Mucosa of stomach (tissue), 1 donor: Measurements from ENCODE around the gene CR1.
"Not testable (repeated sequence)": the region's sequence is repeated elsewhere in the genome, so short reads cannot be mapped to it uniquely, and the experiment has no call there.

Source experiments
- H3K27me3 ChIP-seq: one replicate; pipeline ENCODE4 v1.7.0; 2013; ENCODE audit warnings: mild to moderate bottlenecking, low read length; ENCODE audit not compliant: control insufficient read depth, insufficient read depth
- H3K36me3 ChIP-seq: one replicate; pipeline ENCODE4 v1.7.0; 2013; ENCODE audit warnings: low read length; ENCODE audit not compliant: control insufficient read depth, insufficient read depth
- H3K4me1 ChIP-seq: one replicate; pipeline ENCODE4 v1.7.0; 2013; ENCODE audit warnings: mild to moderate bottlenecking, low read length; ENCODE audit not compliant: control insufficient read depth, insufficient read depth
- H3K4me3 ChIP-seq: one replicate; pipeline ENCODE4 v1.7.0; 2013; ENCODE audit warnings: low read length
- H3K9ac ChIP-seq: one replicate; pipeline ENCODE4 v1.7.0; 2013; ENCODE audit warnings: mild to moderate bottlenecking, low read length, moderate library complexity
- H3K9me3 ChIP-seq: one replicate; pipeline ENCODE4 v1.7.0; 2013; ENCODE audit warnings: mild to moderate bottlenecking, low read length, moderate library complexity; ENCODE audit not compliant: control insufficient read depth
- donor health status: Pancreatic carcinoma.

Gene CR1

GRCh38 chr1:207670192-207670591 lies 174.2 kb downstream of the CR1 start:
- Histone ChIP-seq H3K27me3 (peaks cover 46% of the 10 kb centered on the region), H3K4me3 (no peak overlapping the region)

GRCh38 chr1:207670997-207671396 lies 175.0 kb downstream of the CR1 start:
- Histone ChIP-seq H3K9me3 (no peaks in the 10 kb centered on the region), H3K4me1 (no peaks in the 10 kb centered on the region), H3K27me3 (peaks cover 46% of the 10 kb centered on the region), H3K4me3 (no peak overlapping the region), H3K36me3 (no peaks in the 10 kb centered on the region), H3K9ac (no peak overlapping the region)

More at GRCh38 chr1:207670192-207670591, 174.2 kb downstream of the CR1 start:
- H3K9me3 ChIP-seq, result no peaks in the 10 kb centered on the region
- H3K4me1 ChIP-seq, result no peaks in the 10 kb centered on the region
- no peak overlapping the region for H3K9ac ChIP-seq
- H3K36me3 ChIP-seq, result no peaks in the 10 kb centered on the region

GRCh38 chr1:207672522-207673130 lies 176.7 kb downstream of the CR1 start:
- Histone ChIP-seq H3K9ac (no peak overlapping the region), H3K9me3 (no peaks in the 10 kb centered on the region), H3K27me3 (peaks cover 36% of the 10 kb centered on the region), H3K36me3 (no peaks in the 10 kb centered on the region), H3K4me1 (no peaks in the 10 kb centered on the region), H3K4me3 (no peak overlapping the region)

- Histone ChIP-seq H3K9ac (no peak overlapping the region), H3K36me3 (no peaks in the 10 kb centered on the region)
Observed at GRCh38 chr1:207673399-207673798, 177.4 kb downstream of the CR1 start.

GRCh38 chr1:207676153-207676552 lies 180.2 kb downstream of the CR1 start:
- Histone ChIP-seq H3K27me3 (peaks cover 4% of the 10 kb centered on the region), H3K4me1 (no peaks in the 10 kb centered on the region), H3K9ac (no peak overlapping the region), H3K4me3 (no peak overlapping the region), H3K9me3 (no peaks in the 10 kb centered on the region), H3K36me3 (no peaks in the 10 kb centered on the region)

More at GRCh38 chr1:207673399-207673798, 177.4 kb downstream of the CR1 start:
- no peak overlapping the region for H3K4me3 ChIP-seq
- no peaks in the 10 kb centered on the region for H3K4me1 ChIP-seq
- no peaks in the 10 kb centered on the region for H3K9me3 ChIP-seq
- H3K27me3 ChIP-seq, result peaks cover 32% of the 10 kb centered on the region

GRCh38 chr1:207680590-207681388 lies 184.8 kb downstream of the CR1 start:
- not testable (repeated sequence) for H3K27me3 ChIP-seq, H3K36me3 ChIP-seq, H3K4me1 ChIP-seq, H3K9me3 ChIP-seq, H3K9ac ChIP-seq, H3K4me3 ChIP-seq

- not testable (repeated sequence) for H3K9ac ChIP-seq, H3K36me3 ChIP-seq, H3K9me3 ChIP-seq, H3K4me3 ChIP-seq, H3K27me3 ChIP-seq, H3K4me1 ChIP-seq
Observed at GRCh38 chr1:207682872-207683434, 187.0 kb downstream of the CR1 start.

- H3K4me3 ChIP-seq, H3K4me1 ChIP-seq, H3K36me3 ChIP-seq, H3K9ac ChIP-seq, H3K9me3 ChIP-seq, H3K27me3 ChIP-seq: not testable (repeated sequence)
Observed at GRCh38 chr1:207690551-207690950, 194.6 kb downstream of the CR1 start.

- H3K4me3 ChIP-seq, result no peak overlapping the region
- no peaks in the 10 kb centered on the region for H3K4me1 ChIP-seq
- H3K36me3 ChIP-seq, result no peaks in the 10 kb centered on the region
- no peak overlapping the region for H3K9ac ChIP-seq
- H3K9me3 ChIP-seq, result no peaks in the 10 kb centered on the region
- no peaks in the 10 kb centered on the region for H3K27me3 ChIP-seq
Observed at GRCh38 chr1:207691010-207691409, 195.1 kb downstream of the CR1 start.
